Medulla oblongata (tissue), 1 donor: ENCODE measurements around the gene RNF149.
"Not testable (repeated sequence)": the region's sequence is repeated elsewhere in the genome, so short reads cannot be mapped to it uniquely, and the experiment has no call there.

Experiments
- DNase-seq: peaks from one replicate; pipeline ENCODE4 v3.0.0-alpha.2; 2015; ENCODE audit errors: extremely low spot score

RNF149 gene

DNA sequence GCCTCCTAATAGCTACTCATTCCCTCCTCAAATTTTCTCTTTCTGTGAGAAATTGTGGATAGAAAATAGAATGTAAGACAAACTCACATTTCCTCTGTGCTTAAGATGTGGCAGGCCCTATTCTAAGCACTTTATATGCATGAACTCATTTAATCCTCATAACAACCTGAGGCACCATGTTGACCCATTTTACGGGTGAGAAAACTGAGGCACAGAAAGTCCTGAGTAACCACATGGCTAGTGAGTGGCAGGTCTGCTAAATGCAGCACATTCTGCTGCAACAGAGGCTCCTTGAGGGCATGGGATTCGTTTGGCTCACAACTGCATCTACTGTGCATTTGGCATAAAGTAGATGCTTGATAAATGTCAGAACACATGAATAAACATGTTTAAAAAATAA lies 22.7 kb upstream of the RNF149 start:
- DNase-seq = no peak

DNA sequence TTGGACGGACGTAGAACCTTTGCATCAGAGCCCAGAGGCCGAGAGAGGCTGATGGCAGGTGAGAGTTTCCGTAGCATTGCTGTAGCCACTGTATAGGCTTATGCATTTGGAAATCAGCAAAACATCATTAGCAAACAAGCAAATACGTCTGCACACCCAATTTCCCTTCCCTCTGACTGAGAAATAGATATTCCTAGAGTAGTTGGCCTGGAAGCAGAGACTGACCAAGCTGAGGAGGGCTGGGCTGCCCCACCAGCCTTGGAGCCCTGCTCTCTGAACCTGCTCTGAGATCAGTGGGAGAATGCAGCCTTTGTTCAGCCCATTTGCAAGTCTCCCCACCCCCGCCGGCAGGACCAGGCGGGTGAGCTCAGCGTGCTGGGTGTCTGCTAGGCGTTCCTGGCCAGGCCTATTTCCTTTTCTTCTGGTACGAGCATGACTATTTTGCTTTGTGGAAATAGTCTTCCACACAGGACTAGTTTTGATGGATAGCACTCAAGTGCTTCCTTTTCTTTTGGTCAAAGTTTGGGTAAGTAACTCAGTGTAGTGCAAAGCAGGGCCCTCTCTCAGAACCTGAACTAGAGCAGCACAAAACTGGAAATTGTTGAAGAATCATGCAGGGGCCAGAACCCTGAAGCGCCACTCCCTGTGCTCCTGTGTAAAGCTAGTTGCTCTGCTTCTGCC lies 21.9 kb upstream of the RNF149 start:
- DNase-seq = peak; percentile 89

DNA sequence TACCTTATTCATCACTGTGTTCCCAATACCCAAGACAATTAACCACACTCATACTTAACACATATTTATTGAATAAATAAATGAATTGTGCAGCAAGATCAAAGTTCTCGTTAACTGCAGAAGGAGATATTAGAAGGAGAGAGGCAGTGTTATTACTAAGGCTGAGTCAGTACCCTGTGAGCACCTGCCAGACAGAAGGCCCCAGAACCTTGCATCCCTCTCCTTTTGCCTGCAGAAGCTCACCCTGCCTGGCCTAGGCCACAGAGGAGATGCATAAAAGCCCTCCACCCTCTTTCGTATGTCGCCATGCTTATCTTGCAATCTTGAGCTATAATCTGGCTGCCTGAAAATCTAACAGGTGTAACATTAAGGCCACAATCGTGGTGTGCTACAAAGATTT lies 20.5 kb upstream of the RNF149 start:
- DNase-seq = no peak

DNA sequence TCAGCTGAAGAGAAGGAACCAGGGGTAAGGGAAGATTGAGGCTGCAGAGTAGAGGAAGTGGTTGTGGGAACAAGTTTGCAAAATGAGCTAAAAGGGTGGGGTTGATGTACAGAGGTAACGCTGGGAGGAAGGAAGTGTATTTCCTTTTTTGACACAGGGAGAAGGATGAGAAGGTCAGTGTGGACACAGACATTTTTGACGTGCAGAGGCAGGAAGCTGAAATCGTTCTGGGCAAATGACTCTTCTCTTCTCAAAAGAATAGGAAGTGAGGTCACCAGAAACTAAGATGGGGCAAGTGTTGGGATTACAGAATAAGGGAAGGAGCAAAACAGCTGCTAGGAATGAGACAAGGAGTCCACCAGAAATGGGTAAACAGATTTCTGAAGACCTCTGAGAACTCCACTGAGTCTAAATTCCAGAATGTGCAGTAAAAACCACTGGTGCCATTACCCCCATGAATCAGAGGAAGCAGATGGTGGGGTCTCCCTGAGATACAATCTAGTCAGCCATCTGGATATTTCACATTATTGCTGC lies 20.0 kb upstream of the RNF149 start:
- peak; percentile 72 for DNase-seq

DNA sequence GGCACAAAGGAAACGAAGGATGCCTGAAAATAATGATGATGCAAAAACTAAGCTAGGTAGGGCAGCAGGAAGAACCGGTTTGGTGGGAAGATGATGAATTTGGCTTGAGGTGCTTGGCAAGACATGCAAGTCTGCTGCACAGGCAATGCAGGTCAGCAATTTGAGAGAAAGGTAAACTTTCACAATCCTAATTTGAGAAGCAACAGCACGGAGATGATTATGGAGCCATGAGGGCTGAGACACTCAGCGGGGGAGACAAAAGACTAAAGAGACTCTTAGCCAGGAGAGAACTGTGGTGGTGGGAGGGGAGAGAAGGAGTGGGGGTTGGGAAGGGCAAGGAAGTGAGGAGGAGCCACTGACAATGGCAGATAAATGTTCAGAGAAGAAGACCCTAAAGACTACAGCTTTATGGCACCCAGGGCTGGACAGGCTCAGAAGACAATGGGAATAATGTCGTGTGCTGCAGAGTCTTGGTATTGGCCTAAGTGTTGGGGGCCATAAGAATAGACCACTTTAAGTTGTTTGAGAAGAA lies 19.4 kb upstream of the RNF149 start:
- no peak for DNase-seq

DNA sequence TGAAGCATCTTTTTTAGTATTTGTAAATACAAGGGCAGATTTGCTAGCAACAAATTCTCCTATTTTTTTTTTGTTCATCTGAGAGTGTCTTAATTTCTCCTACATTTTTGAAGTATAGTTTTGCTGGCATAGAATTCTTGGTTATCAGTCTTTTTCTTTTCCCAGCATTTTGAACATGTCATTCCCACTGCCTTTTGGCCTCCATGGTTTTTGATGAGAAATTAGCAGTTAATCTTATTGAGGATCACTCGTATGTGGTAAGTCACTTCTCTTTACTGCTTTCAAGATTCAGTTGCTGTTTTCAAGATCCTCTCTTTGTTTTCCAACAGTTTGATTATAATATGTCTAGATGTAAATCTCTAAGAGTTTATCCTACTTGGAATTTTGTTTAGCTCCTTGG lies 16.9 kb upstream of the RNF149 start:
- no peak for DNase-seq

DNA sequence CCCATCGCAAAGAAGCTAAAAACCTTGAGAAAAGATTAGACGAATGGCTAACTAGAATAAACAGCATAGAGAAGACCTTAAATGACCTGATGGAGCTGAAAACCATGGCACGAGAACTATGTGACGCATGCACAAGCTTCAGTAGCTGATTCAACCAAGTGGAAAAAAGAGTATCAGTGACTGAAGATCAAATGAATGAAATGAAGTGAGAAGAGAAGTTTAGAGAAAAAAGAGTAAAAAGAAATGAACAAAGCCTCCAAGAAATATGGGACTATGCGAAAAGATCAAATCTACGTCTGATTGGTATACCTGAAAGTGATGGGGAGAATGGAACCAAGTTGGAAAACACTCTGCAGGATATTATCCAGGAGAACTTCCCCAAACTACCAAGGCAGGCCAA lies 8.1 kb upstream of the RNF149 start:
- not testable (repeated sequence) for DNase-seq

DNA sequence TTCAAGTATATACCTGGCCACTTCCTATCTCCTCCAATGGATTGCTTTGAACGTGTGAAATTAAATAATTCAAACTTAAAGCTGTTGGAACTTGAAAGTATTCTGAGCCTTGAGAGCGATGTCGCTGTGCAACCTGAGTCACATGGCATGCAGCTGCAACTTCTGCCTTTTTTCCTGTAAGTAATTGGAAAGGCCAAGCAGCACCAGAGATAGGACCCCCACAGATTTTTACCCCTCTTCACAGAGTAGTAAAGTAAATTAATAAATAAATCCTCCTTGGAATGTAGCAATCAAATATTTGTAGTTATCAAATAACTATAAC lies 3.2 kb upstream of the RNF149 start:
- no peak for DNase-seq

DNA sequence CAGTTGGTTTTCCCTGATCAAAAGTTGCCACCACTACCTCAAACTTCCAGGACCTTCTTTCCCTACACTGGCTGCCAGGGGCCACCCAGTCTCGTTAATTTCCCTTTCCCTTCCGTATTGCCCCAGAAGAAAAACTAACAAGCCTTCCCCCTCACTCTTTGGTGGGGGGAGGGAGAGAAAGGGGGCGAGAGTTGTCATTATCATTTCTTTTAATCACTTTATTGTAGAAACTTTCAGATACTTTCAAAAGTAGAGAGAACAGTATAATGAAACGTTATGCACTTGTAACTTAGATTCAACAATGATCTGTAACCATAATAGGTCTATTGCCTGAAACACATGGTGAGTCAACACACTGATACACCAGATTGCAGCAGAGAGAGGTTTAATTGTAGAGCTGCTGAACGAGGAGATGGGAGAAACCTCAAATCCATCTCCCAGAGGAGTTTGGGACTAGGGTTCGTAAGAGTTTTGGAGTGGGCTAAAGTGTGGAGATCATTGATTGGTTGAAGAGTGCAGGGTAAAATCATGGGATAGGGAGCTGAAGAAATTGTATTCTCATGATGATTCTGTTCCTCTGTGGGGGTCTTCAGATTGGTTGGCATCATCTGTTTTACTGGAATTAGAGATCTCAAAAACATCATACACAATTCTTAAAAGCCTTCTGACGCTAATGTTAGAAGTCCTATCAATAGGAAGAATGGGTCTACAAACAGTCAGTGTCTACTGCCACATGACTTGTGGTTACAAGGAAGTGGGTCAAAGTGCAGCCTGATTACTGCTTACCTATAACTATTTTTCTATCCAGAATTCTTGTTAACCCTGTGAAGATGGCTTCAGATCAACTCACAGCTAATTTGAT lies 2.6 kb upstream of the RNF149 start:
- no peak for DNase-seq

DNA sequence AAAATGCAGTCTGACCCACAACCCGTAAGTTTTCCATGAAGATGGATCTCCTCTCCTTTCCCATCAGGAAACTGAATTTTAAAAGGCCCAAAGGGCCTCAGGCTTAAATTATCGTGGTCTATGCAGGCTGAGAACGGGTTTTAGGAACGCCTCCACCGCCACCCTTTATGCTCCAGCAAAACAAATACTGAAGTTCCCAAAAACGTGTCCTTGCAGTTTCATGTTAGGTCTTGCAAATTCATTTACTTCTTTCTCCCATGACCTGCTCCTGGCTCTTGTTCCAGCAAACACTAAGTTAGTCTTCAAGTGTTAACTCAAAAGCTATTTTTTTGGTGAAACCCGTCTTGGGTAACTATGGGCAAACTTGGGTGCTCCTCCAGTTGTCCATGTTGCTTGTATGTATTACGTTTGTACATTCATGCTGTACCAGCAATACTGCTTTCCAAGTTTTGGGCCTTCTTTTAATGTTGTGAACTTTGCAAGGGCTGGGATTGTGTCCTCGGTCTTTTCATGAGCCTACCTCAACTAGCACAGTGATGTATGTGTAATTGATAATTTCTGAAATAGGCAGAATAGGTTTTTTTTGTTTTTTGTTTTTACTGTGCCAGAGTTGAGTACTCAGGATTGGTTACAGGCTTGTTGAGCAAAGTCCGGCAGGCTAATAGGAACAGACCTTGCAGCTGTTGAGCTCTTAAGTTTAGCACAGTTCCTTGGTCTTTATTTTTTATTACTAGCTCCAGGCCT lies 1.8 kb upstream of the RNF149 start:
- no peak for DNase-seq

DNA sequence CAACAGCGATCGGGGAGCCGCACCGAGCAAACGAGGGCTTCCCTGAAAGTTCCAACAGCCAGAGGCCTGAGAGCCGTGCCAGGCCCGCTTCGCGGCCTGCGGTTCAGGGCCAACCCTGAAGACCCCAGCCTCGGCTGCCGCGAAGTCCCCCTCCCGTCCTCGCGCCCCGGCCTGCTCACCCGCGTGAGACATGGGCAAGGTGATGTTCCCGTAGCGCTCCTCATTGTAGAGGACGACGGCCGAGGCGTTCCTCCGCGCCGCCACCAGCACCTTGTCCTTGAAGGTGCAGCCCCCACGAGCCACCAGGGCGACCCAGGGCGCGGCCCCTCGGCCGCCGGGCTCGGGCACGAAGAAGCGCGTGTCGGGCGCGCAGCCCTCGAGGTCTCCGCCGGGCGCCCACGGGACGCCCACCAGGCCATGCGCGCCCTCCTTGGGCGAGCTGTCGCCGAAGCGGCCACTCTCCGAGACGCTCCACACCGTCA lies 510 bp downstream of the RNF149 start:
- DNase-seq = no peak

DNA sequence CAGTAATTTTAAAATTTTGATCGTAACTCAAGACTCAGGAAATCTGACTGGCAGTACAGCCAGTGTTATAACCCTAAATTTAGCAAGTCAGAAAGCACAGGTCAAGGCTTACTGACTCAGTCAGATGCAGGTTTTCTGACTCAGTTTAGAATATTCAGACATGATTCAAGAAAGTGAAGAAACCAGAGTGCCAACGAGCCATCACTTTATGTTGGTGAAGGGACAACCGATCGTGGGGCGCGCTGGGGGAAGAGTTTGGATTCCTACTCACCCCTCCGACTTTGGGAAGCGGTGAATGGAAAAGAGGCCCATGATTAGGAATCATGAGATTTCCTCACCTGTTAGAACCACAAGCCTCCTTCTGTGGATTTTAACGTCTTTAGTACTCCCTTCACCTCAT lies 998 bp downstream of the RNF149 start:
- DNase-seq = no peak

DNA sequence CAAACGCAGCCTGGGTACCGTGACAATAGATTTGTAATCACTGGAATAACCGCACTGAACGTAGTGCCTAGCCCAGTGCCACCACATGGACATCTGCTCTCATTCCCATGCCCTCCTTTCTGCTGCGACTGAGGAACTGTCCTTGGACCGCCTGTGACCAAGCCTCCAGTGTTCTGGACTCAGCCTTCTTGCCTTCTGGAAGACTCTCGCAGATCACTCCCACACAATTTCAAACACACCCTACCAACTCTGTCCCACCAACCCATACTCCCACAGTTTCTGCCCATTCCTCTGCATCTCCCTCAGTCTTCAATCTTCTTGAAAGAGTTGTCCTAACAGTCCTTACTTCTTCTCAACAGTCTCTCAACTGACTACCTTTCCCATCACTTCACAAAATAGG lies 2.1 kb downstream of the RNF149 start:
- no peak for DNase-seq

DNA sequence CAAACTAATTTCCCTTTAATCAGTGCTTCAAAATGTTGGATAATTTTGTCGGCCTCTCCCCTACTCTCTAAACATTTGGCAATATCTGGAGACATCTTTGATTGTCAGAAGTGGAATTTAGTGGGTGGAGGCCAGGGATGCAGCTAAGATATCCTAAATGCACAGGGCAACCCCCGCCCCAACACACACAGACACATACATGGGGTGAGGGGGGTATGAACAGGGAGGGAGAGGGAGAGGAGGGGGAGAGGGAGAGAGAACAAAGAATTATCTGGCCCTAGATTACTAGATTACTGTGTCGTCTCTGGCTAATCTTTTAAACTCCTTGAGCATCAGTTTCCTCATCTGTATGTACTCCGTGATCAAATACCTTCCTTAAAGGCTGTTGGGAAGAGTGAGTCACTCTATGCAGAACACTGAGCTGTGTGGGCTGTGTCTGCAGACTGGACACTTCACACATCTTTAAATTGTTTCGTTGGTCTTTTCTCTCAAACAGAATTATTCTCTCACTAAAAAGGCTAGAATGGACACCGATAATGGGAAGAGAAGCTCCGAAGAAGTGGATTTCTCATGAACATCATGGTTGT lies 2.9 kb downstream of the RNF149 start:
- no peak for DNase-seq

DNA sequence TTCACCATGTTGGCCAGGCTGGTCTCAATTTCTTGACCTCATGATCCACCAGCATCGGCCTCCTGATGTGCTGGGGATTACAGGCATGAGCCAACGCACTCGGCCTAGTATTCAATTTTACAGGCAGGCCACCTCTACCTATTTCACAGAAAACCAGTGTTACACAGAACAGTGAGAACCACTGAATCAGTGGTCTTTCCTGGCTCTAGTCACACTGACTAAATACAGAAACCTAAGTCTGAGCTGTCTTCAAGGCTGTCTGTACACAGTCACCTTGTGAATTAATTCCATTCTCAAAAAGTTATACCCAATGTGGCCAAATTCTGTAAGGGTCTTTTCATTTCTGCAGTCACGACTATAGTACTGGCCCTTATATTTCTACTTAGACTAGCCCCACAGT lies 3.5 kb downstream of the RNF149 start:
- DNase-seq = no peak

DNA sequence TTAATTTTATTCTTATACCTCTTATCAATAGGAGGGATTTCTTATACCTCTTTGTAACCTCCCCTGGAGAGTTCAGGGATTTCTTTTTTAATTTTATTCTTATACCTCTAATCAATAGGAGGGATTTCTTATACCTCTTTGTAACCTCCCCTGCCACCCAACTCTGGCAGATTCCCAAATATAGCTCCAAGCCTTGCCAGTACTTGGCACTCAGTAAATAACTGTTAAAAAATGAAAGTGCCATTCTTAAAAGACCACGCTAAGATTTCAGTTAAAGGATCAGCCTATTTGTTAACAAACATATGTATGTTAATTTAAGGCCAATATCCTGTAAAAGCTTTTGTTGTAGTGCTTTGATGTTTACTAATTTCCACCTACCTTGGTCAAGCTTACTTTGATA lies 4.8 kb downstream of the RNF149 start:
- no peak for DNase-seq

DNA sequence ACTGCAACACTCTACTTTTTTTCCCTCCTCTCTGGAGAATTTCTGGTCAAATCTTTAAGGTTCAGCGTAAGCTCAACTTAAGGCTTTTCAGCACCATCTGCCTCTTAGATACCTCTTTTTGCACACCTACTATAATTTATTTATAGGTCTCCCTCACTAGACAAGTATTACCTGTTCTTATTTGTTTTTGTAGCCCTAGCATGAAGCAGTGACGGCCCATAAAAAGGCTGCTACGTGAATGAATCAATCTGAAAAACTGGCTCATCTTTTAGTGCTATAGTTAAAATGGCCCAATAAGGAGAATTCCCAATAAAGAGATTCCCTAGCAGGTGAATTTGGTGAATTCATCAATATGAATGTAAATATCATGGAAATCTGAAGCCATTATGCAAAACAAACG lies 6.5 kb downstream of the RNF149 start:
- DNase-seq = no peak

DNA sequence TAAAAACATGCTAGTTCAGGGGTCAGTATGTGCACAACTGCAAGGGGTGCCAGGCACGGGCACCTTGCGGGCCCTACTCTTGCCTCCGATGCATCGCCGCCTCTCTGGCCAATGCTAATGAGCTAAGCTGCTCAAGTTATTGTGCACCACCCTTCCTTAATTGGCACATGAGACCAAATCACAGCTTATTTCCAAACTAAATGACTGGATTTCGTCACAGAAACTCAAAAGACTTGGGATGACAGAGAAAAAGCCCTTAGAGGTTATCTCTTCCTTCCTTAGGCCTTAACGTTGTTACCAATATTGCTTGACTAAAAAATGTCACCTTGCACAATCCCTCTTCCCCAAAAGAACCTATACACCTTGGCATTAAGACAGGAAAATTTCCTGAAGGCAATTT lies 7.7 kb downstream of the RNF149 start:
- no peak for DNase-seq

DNA sequence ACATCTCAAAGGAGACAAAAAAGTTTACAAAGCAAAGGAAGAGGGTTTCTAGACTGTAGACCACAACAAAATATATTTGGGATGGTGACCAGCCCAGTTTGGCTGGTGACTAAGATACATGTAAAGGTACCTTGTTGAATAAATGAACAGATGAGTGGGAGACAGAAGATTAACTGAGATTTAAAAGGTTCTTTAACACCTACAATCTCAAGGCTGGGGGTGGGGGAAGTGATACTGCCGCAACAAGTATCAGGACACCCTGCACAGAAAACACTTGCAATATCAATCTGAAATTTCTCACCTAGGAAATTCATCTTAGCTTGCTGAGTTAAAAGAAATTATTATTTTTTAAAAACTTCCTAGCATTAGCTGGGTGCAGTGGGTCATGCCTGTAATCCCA lies 8.3 kb downstream of the RNF149 start:
- DNase-seq = no peak

DNA sequence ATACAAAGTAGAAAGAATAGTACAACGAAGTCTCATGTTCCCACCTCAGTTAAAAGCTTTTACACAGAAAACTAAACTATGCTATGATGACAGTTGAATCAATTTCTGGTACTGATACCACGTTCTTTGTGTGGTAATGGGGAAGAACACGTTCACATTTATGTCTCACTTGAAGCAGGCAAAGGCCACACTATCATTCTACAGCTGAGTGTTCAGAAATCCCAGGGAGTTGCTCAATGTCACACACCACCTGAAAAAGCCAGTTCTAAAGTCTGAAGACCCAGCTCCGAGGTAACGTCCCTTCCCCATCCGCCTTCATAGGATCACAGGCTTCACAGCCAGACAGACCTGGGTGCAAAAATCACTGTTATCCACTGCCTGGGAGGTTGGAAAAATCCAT lies 8.9 kb downstream of the RNF149 start:
- no peak for DNase-seq

DNA sequence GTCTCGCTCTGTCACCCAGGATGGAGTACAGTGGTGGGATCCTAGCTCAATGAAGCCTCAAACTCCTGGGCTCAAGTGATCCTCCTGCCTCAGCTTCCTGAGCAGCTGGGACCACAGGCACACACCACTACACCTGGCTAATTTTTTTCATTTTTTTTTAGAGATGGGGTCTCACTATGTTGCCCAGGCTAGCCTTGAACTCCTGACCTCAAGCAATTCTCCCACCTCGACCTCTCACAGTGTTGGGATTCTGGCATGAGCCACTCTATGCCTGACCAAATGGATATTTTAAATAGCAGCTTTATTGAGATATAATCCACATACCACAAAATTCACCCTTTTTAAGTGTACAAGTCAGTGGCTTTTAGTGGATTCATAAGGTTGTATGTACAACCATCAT lies 11.1 kb downstream of the RNF149 start:
- DNase-seq = no peak

DNA sequence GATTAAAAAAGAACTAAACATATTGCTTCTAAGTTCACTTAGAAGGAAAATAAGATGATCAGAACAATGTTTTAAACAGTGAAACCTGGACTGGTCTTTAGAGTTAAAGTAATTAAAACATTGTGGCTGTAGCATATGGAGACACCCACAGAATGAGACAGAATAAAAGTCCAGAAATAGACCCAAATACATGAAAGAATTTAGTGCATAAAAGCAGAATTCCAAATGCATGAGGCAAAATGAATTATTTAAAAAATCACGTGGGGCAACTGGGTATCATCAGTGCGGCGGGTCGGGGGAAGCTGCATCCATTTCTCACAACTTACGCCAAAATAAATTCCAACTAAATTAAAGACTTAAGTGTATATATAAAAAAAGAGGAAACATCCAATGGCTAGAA lies 12.1 kb downstream of the RNF149 start:
- DNase-seq = no peak
